Measurements from ENCODE around the gene LGALS3BP.

DNA sequence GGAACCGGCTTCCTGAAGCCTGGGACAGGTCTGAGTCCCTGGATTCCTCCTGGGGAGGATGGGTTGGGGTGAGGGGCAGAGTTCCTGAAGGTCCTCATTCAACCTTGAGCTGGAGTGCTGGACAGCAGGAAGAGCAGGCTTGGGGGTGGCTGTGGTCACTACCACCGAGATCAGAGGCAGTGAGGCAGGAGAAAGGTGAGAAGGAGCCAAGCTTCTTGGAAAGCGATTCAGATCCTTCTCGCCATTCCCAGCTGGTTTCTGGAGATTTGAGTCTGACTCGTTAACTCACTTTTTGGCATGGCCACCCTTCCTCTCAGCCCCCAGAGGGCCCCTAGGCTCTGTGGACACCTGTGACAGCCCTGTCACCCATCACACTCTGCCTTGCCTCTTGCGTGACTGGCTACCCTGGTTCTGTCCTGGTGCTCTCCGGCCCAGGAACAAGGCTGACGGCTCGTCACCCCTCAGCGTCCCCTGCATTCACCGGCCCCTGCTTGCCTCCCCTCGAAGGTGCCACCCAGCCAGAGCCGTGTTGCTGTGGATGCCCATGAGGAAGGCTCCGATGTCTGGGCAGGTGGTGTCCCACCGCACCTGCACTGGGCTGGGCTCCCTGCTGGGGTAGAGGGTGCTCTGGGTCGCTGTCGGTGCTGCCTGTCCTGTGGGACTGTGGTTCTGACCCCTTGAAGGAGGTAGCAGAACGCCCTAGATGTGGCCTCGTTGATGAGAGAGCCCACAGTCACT is 44.9 kb downstream of the LGALS3BP start:
- TF ChIP-seq, protein P1, sequence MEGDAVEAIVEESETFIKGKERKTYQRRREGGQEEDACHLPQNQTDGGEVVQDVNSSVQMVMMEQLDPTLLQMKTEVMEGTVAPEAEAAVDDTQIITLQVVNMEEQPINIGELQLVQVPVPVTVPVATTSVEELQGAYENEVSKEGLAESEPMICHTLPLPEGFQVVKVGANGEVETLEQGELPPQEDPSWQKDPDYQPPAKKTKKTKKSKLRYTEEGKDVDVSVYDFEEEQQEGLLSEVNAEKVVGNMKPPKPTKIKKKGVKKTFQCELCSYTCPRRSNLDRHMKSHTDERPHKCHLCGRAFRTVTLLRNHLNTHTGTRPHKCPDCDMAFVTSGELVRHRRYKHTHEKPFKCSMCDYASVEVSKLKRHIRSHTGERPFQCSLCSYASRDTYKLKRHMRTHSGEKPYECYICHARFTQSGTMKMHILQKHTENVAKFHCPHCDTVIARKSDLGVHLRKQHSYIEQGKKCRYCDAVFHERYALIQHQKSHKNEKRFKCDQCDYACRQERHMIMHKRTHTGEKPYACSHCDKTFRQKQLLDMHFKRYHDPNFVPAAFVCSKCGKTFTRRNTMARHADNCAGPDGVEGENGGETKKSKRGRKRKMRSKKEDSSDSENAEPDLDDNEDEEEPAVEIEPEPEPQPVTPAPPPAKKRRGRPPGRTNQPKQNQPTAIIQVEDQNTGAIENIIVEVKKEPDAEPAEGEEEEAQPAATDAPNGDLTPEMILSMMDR (conservative IDR thresholded peaks at IDR 0.05), result no peak
- TF ChIP-seq ZFX (IDR thresholded peaks at IDR 0.05), result no peak
